Sigmoid colon (tissue), 7 donors: ENCODE data around the gene MAPRE3. TPM values are rescaled to one million over a fixed set of nuclear protein-coding genes. Genes with fewer than 3 reads are reported as not detected.

Experiments
- DNase-seq: peaks from one replicate; pipeline ENCODE4 v3.0.0-alpha.2; 2019
- H3K27ac ChIP-seq, 4 donors: fragments of 200-600 bp; sonication (generic); one replicate each; pipeline ENCODE4 v1.5.1; 2016 to 2019; ENCODE audit warnings: mild to moderate bottlenecking in 1 of 4
- H3K27me3 ChIP-seq, 3 donors: fragments of 200-600 bp; sonication (generic); one replicate each; pipeline ENCODE4 v1.5.1; 2019; ENCODE audit warnings: mild to moderate bottlenecking in 1 of 3
- H3K36me3 ChIP-seq, 4 donors: fragments of 200-600 bp; sonication (generic); one replicate each; pipeline ENCODE4 v1.5.1; 2016 to 2019
- H3K4me1 ChIP-seq, 4 donors: fragments of 200-600 bp; sonication (generic); one replicate each; pipeline ENCODE4 v1.5.1; 2017 to 2019
- H3K4me3 ChIP-seq, 4 donors: fragments of 200-600 bp; sonication (generic); one replicate each; pipeline ENCODE4 v1.5.1; 2017 to 2019; ENCODE audit warnings: mild to moderate bottlenecking in 2 of 4, moderate library complexity in 1 of 4
- H3K9me3 ChIP-seq, 4 donors: fragments of 200-600 bp in 3 of 4; sonication (generic) in 3 of 4; one replicate each; pipeline versions ENCODE4 v1.5.1 to v1.6.1; 2013 to 2019
- CTCF ChIP-seq, 4 experiments: fragments of 450-650 bp in 3 of 4; fragments of 200-600 bp in 1 of 4; IDR thresholded peaks; one replicate each; pipeline ENCODE4 v1.5.1; 2016 to 2019; ENCODE audit warnings: antibody characterized with exemption in 4 of 4, mild to moderate bottlenecking in 3 of 4, moderate library complexity in 2 of 4
- EP300 ChIP-seq, 4 donors: sonication (generic); formaldehyde crosslinking; IDR thresholded peaks; one replicate each; pipeline ENCODE4 v1.6.1; 2017; ENCODE audit warnings: antibody characterized with exemption in 4 of 4
- POLR2A ChIP-seq, 2 donors: fragments of 450-650 bp; IDR thresholded peaks; one replicate each; pipeline ENCODE4 v1.6.1; 2016; ENCODE audit warnings: antibody characterized with exemption in 2 of 2, mild to moderate bottlenecking in 2 of 2, moderate library complexity in 2 of 2
- POLR2AphosphoS5 ChIP-seq, 4 donors: sonication (generic); formaldehyde crosslinking; IDR thresholded peaks; one replicate each; pipeline ENCODE4 v1.6.1; 2017; ENCODE audit warnings: antibody characterized with exemption in 4 of 4
- WGBS, 2 donors: extraction: QIAGEN DNeasy Blood & Tissue Kit; methylation state at CpG; one replicate each; pipeline ENCODE4 v1.1.7; 2013; 5-methylcytosine and 5-hydroxymethylcytosine counted together
- intact Hi-C: fragments of 100-400 bp; cut with DNase I; formaldehyde crosslinking; loops from one replicate; pipeline ENCODE4 v1.15.1; 2023
- polyA plus RNA-seq, 3 donors: library from polyadenylated mRNA; stranded (reverse); fragments of 200-250 nt; gene quantifications; one replicate each; pipeline ENCODE4 v1.2.3, GENCODE V29; 2013
- total RNA-seq, 4 donors: library from RNA; depleted of rRNA; stranded (reverse); fragments of >200 nt; gene quantifications; one replicate each; pipeline ENCODE4 v1.1.0, GENCODE V29; 2016
- donor health status: healthy with polysubstance abuse.
- donor health status: Bipolar disorder and iron deficiency.
- donor health status: healthy.

Gene MAPRE3
- total and polyA plus RNA-seq, 7 donors, result 5.1 to 73.3 (median 15.6) TPM

- WGBS, 2 donors, result 72 to 84% methylated on average over 4 of the region's 4 CpGs
- H3K27ac ChIP-seq, result no peak overlapping the region
- no peak for DNase-seq
These were observed 17.8 kb downstream of the MAPRE3 start for GRCh38 chr2:26988058-26988860.

GRCh38 chr2:26989156-26989555 is 18.7 kb downstream of the MAPRE3 start:
- H3K36me3 ChIP-seq, result no peaks in the 10 kb centered on the region
- no peak overlapping the region for H3K27ac ChIP-seq
- no peak for TF ChIP-seq CTCF (IDR thresholded peaks at IDR 0.05)
- TF ChIP-seq POLR2AphosphoS5 (IDR thresholded peaks at IDR 0.05), result no peak
- no peak for TF ChIP-seq POLR2A (IDR thresholded peaks at IDR 0.05)
- no peak for TF ChIP-seq EP300 (IDR thresholded peaks at IDR 0.05)
- intact Hi-C loops, result no loop called here
- H3K27me3 ChIP-seq, result no peaks in the 10 kb centered on the region
- DNase-seq, result no peak
- H3K4me3 ChIP-seq, result no peak overlapping the region
- 84 to 88% methylated on average over 8 of the region's 8 CpGs for WGBS, 2 donors
- no peaks in the 10 kb centered on the region for H3K4me1 ChIP-seq
- no peaks in the 10 kb centered on the region for H3K9me3 ChIP-seq

More at GRCh38 chr2:26988058-26988860, 17.8 kb downstream of the MAPRE3 start:
- Histone ChIP-seq H3K4me3 (no peak overlapping the region), H3K9me3 (no peaks in the 10 kb centered on the region), H3K36me3 (no peaks in the 10 kb centered on the region), H3K27me3 (no peaks in the 10 kb centered on the region), H3K4me1 (no peaks in the 10 kb centered on the region)
- TF ChIP-seq EP300 (IDR thresholded peaks at IDR 0.05), result no peak
- no peak for TF ChIP-seq POLR2A (IDR thresholded peaks at IDR 0.05)
- no peak for TF ChIP-seq CTCF (IDR thresholded peaks at IDR 0.05)
- TF ChIP-seq POLR2AphosphoS5 (IDR thresholded peaks at IDR 0.05), result no peak
- intact Hi-C loops, result no loop called here

GRCh38 chr2:26991717-26992116 is 21.3 kb downstream of the MAPRE3 start:
- intact Hi-C loops, result no loop called here
- H3K4me3 ChIP-seq, result no peak overlapping the region
- no peak for DNase-seq
- H3K27ac ChIP-seq, result no peak overlapping the region
- no peaks in the 10 kb centered on the region for H3K27me3 ChIP-seq
- no peak for TF ChIP-seq POLR2AphosphoS5 (IDR thresholded peaks at IDR 0.05)
- H3K36me3 ChIP-seq, result no peaks in the 10 kb centered on the region
- WGBS, 2 donors, result 37 to 68% methylated on average over 5 of the region's 5 CpGs
- H3K4me1 ChIP-seq, result no peaks in the 10 kb centered on the region
- no peaks in the 10 kb centered on the region for H3K9me3 ChIP-seq

- Histone ChIP-seq H3K27me3 (no peaks in the 10 kb centered on the region), H3K9me3 (no peaks in the 10 kb centered on the region), H3K27ac (no peak overlapping the region), H3K36me3 (no peaks in the 10 kb centered on the region), H3K4me1 (no peaks in the 10 kb centered on the region), H3K4me3 (no peak overlapping the region)
- 81 to 94% methylated on average over 1 of the region's 1 CpG for WGBS, 2 donors
- TF ChIP-seq POLR2AphosphoS5 (IDR thresholded peaks at IDR 0.05) (no peak), EP300 (IDR thresholded peaks at IDR 0.05) (no peak)
- intact Hi-C loops, result no loop called here
- DNase-seq, result no peak
These were observed 23.3 kb downstream of the MAPRE3 start for GRCh38 chr2:26993768-26994167.

GRCh38 chr2:26994983-26995382 is 24.5 kb downstream of the MAPRE3 start:
- WGBS, 2 donors, result 91 to 93% methylated on average over 1 of the region's 1 CpG
- TF ChIP-seq EP300 (IDR thresholded peaks at IDR 0.05) (no peak), POLR2A (IDR thresholded peaks at IDR 0.05) (no peak), POLR2AphosphoS5 (IDR thresholded peaks at IDR 0.05) (no peak), CTCF (IDR thresholded peaks at IDR 0.05) (no peak)

More at GRCh38 chr2:26994983-26995382, 24.5 kb downstream of the MAPRE3 start:
- Histone ChIP-seq H3K27ac (no peak overlapping the region), H3K36me3 (no peaks in the 10 kb centered on the region), H3K4me1 (no peaks in the 10 kb centered on the region), H3K4me3 (no peak overlapping the region), H3K27me3 (no peaks in the 10 kb centered on the region), H3K9me3 (no peaks in the 10 kb centered on the region)
- intact Hi-C loops, result no loop called here
- DNase-seq, result no peak
